NCI-H1694 (cell line): ENCODE results near the gene LMNTD2.
A peak's percentile ranks its signal among the peaks of the same experiment; 100 is the strongest.

Experiments used
- DNase-seq: peaks from one replicate; lab custom pipeline; 2025; lab: John Stamatoyannopoulos, UW

Gene LMNTD2, protein sequence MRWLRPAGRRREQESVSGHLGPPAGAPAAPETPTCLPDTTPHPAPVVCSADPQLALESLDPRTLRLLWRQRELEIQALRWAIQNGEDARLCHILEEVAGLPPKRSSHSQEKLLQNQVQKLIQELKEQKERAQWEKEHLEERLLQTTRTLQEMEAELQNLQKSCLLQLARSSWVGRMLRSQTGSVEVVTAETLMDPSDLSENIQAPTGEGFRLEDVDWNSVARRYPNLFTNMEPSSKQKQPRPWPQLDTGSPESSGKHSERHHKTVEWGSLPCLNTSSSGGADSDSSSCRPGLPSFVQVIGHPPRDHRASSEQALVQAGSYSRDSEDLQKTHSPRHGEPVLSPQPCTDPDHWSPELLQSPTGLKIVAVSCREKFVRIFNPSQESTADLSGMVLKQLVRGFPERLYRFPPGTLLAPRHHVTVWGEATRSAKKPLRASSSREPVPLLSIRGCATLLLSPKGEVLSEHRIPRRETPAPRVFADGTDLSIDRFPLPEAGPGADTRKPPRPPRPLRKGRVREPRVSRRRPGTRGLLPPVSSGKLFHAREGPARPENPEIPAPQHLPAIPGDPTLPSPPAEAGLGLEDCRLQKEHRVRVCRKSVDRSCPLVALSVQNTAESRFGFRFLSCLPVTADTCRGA

GRCh38 chr11:560305-561147, at the start of gene LMNTD2, which contains the start of gene RASSF7:
TSS of gene LMNTD2 (minus strand) at chr11:560738. CDS start at chr11:560716, 22 bp downstream.
TSS of gene RASSF7 (plus strand) at chr11:560970. CDS start at chr11:561769, 799 bp downstream.
- peak; percentile 46 for DNase-seq

DNA sequence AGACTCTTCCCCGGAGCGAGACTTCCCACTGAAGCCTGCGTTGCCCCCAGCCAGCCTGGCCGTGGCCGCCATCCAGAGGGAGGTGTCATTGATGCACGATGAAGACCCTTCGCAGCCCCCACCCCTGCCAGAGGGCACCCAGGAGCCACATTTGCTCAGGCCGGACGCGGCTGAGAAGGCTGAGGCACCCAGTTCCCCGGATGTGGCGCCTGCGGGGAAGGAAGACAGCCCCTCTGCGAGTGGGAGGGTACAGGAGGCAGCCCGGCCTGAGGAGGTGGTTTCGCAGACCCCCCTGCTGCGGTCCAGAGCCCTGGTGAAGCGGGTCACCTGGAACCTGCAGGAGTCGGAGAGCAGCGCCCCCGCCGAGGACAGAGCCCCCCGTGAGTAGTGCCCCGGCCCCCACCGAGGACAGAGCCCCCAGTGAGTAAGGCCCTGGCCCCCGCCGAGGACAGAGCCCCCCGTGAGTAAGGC, 48.8 kb upstream of the LMNTD2 start:
- no peak for DNase-seq

GRCh38 chr11:608791-609251, 48.3 kb upstream of the LMNTD2 start:
- no peak for DNase-seq

- DNase-seq: no peak
These were observed 47.6 kb upstream of the LMNTD2 start for GRCh38 chr11:607971-608659.

DNA sequence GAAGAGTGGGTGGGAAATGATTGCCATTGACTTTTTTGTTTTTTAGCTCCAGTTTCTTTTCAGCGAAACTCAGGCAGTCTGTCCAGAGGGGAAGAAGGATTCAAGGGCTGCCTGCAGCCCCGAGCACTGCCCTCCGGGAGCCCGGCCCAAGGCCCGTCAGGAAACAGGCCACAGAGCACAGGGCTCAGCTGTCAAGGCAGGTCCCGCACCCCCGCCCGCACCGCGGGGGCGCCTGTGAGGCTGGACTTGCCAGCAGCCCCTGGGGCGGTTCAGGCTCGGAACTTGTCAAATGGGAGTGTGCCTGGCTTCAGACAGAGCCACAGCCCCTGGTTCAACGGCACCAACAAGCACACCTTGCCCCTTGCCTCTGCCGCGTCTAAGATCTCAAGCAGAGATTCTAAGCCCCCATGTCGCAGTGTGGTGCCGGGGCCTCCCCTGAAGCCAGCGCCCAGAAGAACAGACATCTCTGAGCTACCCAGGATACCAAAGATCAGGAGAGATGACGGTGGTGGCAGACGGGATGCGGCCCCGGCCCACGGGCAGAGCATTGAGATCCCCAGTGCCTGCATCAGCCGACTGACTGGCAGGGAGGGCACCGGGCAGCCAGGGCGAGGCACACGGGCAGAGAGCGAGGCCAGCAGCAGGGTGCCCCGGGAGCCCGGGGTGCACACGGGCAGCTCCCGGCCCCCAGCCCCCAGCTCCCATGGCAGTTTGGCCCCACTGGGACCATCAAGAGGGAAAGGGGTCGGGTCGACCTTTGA, 46.7 kb upstream of the LMNTD2 start:
- DNase-seq: no peak

DNA sequence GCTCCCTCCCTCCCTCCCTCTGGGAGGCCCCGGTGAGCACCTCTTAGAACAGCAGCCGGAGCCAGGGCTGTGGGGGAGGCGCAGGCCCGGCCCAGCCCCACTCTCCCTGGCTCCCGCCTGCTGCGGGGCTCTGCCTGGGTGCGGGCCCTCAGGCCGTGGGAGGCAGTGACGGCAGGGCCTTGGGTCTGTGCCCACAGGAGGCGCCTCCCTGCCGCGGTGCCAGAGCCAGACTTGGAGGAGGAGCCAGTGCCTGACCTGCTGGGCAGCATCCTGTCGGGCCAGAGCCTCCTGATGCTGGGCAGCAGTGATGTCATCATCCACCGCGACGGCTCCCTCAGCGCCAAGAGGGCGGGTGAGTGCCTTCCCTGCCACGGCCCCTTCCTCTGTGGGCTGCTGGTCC, 45.7 kb upstream of the LMNTD2 start:
- DNase-seq: no peak

GRCh38 chr11:605286-606129, 45.0 kb upstream of the LMNTD2 start:
- DNase-seq: no peak

DNA sequence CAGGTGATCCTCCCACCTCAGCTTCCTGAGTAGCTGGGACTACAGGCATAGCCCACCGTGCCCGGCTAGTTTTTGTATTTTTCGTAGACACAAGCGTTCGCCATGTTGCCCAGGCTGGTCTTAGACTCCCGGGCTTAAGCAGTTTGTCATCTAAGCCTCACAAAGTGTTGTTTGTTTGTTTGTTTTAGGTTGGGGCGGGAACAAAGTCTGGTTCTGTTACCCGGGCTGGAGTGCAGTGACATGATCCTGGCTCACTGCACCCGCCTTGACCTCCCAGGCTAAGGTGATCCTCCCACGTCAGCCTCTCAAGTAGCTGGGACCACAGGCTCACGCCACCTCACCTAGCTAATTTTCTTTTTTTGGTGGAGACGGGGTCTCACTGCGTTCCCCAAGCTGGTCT, 42.6 kb upstream of the LMNTD2 start:
- no peak for DNase-seq

GRCh38 chr11:601573-602245, 41.2 kb upstream of the LMNTD2 start:
- DNase-seq: no peak

DNA sequence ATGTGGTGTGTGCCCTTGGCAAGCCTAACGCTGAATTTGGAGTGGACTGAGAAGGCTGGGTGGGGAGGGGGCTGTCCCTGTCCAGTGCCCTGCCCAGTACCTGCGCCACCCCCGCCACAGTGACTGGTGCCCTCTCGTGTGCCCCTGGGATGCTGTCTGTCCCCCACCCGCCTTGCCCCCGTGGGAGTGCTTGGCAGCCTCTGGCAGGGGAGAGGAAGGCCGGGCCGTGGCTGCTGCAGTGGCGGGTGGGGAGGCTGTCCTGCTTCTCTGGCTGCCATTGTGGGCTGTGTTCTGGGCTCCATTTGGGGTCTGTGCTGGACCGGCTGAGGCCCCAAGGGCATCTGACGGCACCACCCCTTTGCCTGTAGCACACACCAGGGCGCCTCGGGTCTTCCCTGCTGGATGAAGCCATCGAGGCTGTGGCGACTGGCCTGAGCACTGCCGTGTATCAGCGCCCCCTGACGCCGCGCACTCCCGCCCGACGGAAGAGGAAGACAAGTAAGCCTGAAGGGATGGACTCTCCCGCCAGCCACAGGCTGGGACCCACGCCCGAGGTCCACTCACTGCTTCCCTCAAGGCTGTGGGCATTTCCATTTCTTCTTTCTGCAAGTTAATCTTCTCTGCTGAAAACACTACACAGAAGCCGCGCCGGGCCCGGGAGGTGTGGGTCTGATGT, 37.6 kb upstream of the LMNTD2 start:
- DNase-seq: no peak

DNA sequence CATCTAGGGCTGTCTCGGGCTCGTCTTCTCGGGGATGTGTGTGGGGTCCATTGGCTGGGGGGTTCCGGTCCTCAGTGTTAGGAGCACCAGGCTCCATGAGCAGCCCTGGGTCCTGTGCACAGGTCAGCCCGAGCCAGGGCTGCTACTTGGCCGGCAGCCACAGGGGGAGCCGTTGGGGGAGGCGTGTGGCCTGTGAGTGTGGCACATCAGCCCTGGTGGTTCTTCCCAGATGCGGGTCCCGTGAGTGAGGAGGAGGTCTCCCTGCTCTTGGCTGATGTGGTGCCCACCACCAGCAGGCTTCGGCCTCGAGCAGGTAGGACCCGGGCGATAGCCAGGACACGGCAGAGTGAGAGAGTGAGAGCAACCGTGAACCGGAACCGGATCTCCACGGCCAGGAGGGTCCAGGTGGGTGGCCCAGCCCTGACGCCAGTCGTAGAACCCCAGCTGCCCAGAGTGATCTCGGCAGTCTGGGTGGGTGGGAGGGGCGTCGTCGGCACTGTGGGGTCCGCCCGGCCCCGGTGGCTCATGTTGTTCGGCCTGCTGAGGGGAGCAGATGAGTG, 36.7 kb upstream of the LMNTD2 start:
- no peak for DNase-seq

- no peak for DNase-seq
These were observed 35.8 kb upstream of the LMNTD2 start for GRCh38 chr11:596374-596773.

DNA sequence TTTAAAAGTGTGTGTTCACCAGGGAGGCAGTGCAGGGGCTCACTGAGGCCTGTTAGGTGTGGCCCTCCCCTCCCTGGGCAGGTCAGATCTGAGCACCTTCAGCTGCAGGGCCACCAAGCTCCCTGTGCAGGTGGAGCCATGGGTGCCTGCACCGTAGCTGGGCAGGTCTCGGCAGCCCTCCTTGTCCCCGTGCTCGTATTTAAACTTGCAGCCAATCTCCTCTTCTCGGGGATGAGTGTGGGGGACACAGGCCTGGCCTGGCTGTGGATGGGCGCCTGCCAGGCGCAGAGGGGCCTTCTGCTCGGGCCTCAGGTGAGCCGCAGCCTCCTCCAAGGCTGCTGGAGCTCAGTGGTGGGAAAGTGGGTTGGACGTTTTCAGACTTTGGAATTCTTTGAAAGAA, 34.9 kb upstream of the LMNTD2 start:
- no peak for DNase-seq

DNA sequence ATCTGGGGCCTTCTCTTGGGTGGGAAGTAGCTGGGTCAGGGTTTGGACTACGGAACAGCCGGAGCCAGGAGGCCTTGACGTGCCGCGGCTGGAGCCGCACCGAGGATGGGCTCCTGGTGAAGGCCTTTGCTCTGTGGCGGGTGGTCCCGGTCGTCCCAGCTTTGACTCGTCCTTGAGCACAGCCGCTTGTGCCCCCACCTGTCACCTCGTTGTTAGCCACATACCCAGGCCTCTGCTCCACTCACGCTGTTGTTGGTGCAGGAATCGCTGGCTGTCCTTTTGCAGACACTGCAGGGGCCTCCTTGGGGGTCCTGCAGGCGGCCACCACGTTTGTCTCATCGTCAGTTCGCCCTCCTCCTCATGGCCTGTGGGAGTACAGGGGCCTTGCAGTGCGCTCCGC, 32.8 kb upstream of the LMNTD2 start:
- no peak for DNase-seq

DNA sequence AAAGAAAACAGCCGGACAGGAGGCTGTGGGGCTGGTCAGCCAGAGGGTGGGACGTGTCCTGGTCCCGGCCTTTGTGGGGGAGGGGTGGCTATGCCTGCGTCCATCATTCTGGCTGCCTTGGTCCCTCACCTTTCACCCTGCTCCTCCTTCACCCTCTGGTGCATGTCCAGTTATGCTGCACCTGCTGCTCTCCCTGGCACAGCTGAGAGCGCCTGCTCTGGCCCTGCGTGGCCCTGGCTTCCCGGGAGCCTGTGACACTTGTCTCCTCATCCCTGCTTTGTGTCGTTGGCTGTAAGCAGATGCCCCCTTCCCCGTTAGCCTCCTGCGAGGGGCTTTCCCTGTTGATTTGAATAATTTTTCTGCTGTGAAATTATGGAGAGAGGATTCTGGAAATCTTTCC, 32.4 kb upstream of the LMNTD2 start:
- DNase-seq: no peak

DNA sequence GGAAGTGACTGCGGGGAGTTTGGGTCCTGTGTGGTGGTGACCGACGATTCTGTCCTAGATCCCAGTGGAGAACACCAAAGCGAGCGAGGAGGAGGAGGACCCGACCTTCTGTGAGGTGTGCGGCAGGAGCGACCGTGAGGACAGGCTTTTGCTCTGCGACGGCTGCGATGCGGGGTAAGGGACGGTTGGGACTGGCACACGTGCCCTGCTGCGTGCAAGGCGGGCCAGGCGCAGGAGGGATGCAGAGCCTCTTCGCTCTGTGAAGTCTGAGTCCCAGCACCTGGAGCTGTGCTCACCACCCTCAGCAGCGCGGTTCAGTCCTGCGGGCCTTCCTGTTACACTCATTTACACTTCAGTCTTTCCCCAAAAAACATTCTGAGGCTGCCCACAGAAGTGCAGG, 32.0 kb upstream of the LMNTD2 start:
- DNase-seq: no peak

DNA sequence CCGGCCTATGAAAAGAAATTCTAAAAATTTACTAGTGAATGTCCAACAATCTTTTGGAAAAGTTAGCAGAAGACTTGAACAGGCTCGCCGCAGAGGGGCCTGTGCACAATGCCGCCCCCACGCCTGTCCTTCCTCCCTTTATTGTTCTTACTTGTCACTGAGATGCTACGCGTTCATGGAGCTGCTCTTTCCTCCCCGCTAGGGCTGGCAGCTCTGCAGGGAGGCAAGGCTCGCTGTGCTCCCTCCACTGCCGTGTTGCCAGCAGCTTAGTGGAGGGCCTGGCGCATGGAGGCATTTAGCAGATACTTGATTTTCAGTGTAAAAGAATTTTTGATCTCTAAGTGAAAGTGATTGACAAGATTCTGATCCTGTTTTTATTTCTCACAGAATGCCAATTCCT, 30.5 kb upstream of the LMNTD2 start:
- no peak for DNase-seq

- no peak for DNase-seq
These were observed 29.3 kb upstream of the LMNTD2 start for GRCh38 chr11:589798-590197.

GRCh38 chr11:587978-588380, 27.4 kb upstream of the LMNTD2 start:
- no peak for DNase-seq
